A673 (cell line): ENCODE measurements around the gene TRIM37. TPM values are rescaled to one million over a fixed set of nuclear protein-coding genes. Genes with fewer than 3 reads are reported as not detected.

ENCODE experiments used
- BruUV-seq: library from RNA; stranded (reverse); fragments of 400-500 nt; replicated peaks from 2 replicates; lab custom pipeline; 2021; lab: Mats Ljungman, UMichigan
- CTCF ChIA-PET: fragments of 300-600 bp; sonication (Branson Sonifier 250); formaldehyde crosslinking; loops from one replicate; lab custom pipeline; 2022; ENCODE audit warnings: antibody characterized with exemption; lab: Charles Lee
- POLR2A ChIA-PET: fragments of 300-600 bp; sonication (Branson Sonifier 250); formaldehyde crosslinking; loops from one replicate; lab custom pipeline; 2022; ENCODE audit warnings: antibody characterized with exemption; ENCODE audit not compliant: low non-redundant PET; lab: Charles Lee
- DNase-seq: peaks from one replicate; pipeline ENCODE4 v3.0.0-alpha.2; 2015; ENCODE audit warnings: low spot score
- H3K27ac ChIP-seq: fragments of 200-600 bp; sonication (generic); 2 replicates; pipeline ENCODE4 v1.5.1; 2016; ENCODE audit warnings: mixed run types, low read depth, mild to moderate bottlenecking, mixed read lengths, antibody characterized with exemption, low read length; ENCODE audit not compliant: poor library complexity, severe bottlenecking
- H3K27me3 ChIP-seq: fragments of 200-600 bp; sonication (generic); replicated peaks from 2 replicates; pipeline ENCODE4 v1.6.1; 2017; ENCODE audit warnings: mixed run types, low read depth, mild to moderate bottlenecking, mixed read lengths, antibody characterized with exemption, low read length; ENCODE audit not compliant: insufficient read depth, poor library complexity
- H3K36me3 ChIP-seq: fragments of 200-600 bp; sonication (generic); 2 replicates; pipeline ENCODE4 v1.6.1; 2016; ENCODE audit warnings: mixed run types, mild to moderate bottlenecking, mixed read lengths, antibody characterized with exemption, low read length; ENCODE audit not compliant: insufficient read depth, poor library complexity, severe bottlenecking
- H3K4me1 ChIP-seq: fragments of 200-600 bp; sonication (generic); 2 replicates; pipeline ENCODE4 v1.6.1; 2017; ENCODE audit warnings: mixed run types, mild to moderate bottlenecking, mixed read lengths, antibody characterized with exemption, low read length; ENCODE audit not compliant: insufficient read depth, poor library complexity, severe bottlenecking
- H3K4me3 ChIP-seq: fragments of 200-600 bp; sonication (generic); 2 replicates; pipeline ENCODE4 v1.5.1; 2016; ENCODE audit warnings: low read depth, mixed run types, mild to moderate bottlenecking, mixed read lengths, low read length; ENCODE audit not compliant: poor library complexity, severe bottlenecking
- H3K9me3 ChIP-seq: fragments of 200-600 bp; sonication (generic); 2 replicates; pipeline ENCODE4 v1.6.1; 2016; ENCODE audit warnings: mixed run types, low read depth, mild to moderate bottlenecking, mixed read lengths, antibody characterized with exemption, low read length; ENCODE audit not compliant: poor library complexity, severe bottlenecking
- CTCF ChIP-seq: fragments of 300-800, 200-600 bp; sonication (generic); conservative IDR thresholded peaks from 2 replicates; pipeline ENCODE4 v1.5.1; 2017; ENCODE audit warnings: low read depth, mild to moderate bottlenecking, antibody characterized with exemption, low read length, moderate library complexity, mixed read lengths
- EZH2 ChIP-seq: fragments of 200-600 bp; sonication (generic); IDR thresholded peaks from 2 replicates; pipeline ENCODE4 v1.6.1; 2017; ENCODE audit warnings: borderline replicate concordance, low read depth, mild to moderate bottlenecking, mixed read lengths, antibody characterized with exemption, low read length; ENCODE audit not compliant: poor library complexity, severe bottlenecking
- intact Hi-C: fragments of 100-400 bp; cut with micrococcal nuclease; formaldehyde crosslinking; loops from one replicate; pipeline ENCODE4 v1.10.0; 2022; ENCODE audit not compliant: unreplicated experiment
- total RNA-seq: library from RNA; stranded (reverse); gene quantifications from 2 replicates; pipeline ENCODE4 v1.2.3, GENCODE V29; 2021

TRIM37 gene
- total RNA-seq, 1 experiment from 2014 or later, result 39.4 TPM

- no peak overlapping the region for H3K4me3 ChIP-seq
- no peaks in the 10 kb centered on the region for H3K36me3 ChIP-seq
- no peaks in the 10 kb centered on the region for H3K4me1 ChIP-seq
- H3K9me3 ChIP-seq, result no peaks in the 10 kb centered on the region
- BruUV-seq, result no TSS peak
- H3K27me3 ChIP-seq, result no peaks in the 10 kb centered on the region
- no peak for TF ChIP-seq EZH2
- no peak for TF ChIP-seq CTCF
- no peak overlapping the region for H3K27ac ChIP-seq
- DNase-seq, result no peak
- ChIA-PET POLR2A (no interaction called here), CTCF (no interaction called here)
- intact Hi-C loops, result no loop called here
These were observed 38.9 kb downstream of the TRIM37 start for GRCh38 chr17:59067756-59068155.

DNA sequence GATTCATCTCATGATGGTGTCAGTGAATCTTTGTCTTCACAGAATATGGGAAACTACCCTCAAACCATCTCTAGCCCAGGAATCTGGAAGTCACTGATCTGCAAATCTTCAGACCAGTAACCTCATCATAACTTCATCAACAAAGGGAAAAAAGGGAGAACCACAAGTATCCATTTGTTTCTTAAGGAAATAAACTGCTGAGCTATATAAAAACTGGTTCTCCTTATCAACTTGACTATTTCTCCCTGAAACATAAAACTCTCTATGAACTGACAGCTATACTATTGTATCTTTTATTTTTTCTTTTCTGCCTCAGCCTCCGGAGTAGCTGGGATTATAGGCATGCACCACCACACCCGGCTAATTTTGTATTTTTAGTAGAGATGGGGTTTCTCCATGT is 39.3 kb downstream of the TRIM37 start:
- no peak for TF ChIP-seq CTCF
- TF ChIP-seq EZH2, result no peak
- H3K9me3 ChIP-seq, result no peaks in the 10 kb centered on the region
- no peaks in the 10 kb centered on the region for H3K4me1 ChIP-seq
- no peak for DNase-seq
- H3K36me3 ChIP-seq, result no peaks in the 10 kb centered on the region
- H3K27ac ChIP-seq, result no peak overlapping the region
- POLR2A ChIA-PET, result no interaction called here
- CTCF ChIA-PET, result no interaction called here
- no peaks in the 10 kb centered on the region for H3K27me3 ChIP-seq
- BruUV-seq, result no TSS peak
- no peak overlapping the region for H3K4me3 ChIP-seq
- intact Hi-C loops, result no loop called here

GRCh38 chr17:59062509-59062908 is 44.2 kb downstream of the TRIM37 start:
- DNase-seq, result no peak
- ChIA-PET CTCF (no interaction called here), POLR2A (no interaction called here)
- Histone ChIP-seq H3K9me3 (no peaks in the 10 kb centered on the region), H3K27ac (no peak overlapping the region), H3K4me3 (no peak overlapping the region), H3K27me3 (no peaks in the 10 kb centered on the region), H3K4me1 (no peaks in the 10 kb centered on the region), H3K36me3 (no peaks in the 10 kb centered on the region)
- BruUV-seq, result no TSS peak
- TF ChIP-seq CTCF (no peak), EZH2 (no peak)
- intact Hi-C loops, result no loop called here
